NCI-H2107 treated with DMSO at 0.1 percent for 48 hours (cell line): ENCODE results near the gene CALB2.
"Not testable (repeated sequence)": the region's sequence is repeated elsewhere in the genome, so short reads cannot be mapped to it uniquely, and the experiment has no call there.

Source experiments
- DNase-seq: peaks from one replicate; lab custom pipeline; 2025; ENCODE audit not compliant: unreplicated experiment; lab: John Stamatoyannopoulos, UW

Gene CALB2, protein sequence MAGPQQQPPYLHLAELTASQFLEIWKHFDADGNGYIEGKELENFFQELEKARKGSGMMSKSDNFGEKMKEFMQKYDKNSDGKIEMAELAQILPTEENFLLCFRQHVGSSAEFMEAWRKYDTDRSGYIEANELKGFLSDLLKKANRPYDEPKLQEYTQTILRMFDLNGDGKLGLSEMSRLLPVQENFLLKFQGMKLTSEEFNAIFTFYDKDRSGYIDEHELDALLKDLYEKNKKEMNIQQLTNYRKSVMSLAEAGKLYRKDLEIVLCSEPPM

DNA sequence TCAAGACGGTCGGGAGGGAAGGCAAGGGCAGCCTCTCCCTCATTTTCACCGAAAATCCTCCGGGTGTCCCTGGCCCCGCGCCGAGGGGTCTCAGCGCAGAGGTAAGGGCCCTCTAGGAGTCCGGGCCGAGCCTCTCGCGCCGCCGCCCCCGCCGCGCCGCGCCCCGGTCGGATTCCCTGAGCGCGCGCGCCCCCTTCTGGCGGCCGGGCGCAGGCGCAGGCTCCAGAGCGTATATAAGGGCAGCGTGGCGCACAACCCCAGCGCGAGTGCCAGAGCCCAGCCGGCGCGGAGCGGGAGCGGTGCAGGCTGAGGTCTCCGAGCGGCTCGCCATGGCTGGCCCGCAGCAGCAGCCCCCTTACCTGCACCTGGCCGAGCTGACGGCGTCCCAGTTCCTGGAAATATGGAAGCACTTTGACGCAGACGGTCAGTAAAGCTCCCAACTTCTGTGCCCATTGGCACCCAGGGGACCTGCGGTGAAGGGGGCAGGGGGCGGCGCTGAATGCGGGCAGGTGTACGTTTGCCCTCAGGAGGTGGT, at the start of gene CALB2:
CALB2 (plus strand) TSS at position 260 of the 535 bp plus-strand sequence; CDS start at position 330, 70 bp downstream.
- peak; percentile 30 for DNase-seq

DNA sequence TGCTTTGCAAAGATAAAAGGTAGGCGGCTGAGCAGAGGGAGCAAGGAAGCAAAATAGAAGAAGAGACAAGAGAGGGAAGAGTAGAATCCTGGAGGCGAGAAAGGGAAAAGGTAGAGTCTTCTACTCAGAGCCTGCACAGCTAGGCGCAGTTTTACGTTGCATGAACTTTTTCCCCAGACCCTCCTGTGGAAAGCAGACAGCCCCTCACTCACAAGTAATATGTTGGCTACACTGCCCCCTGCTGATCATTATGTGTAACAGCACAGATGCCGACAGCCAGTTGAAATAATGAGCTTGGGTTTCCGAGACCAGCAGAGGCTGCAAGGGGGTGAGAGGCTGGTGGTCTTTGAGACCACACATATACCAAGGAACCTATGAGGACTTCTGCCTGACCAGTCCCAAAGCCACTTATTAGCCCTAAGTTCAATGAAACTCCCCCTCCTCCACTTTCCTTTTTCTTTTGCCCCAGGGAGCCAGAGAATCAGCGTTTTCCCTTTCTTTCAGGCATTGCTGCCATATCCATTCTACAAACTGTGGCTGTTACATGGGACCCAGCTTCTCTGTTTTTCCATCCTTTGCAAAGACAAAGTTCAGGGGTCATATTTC, 46.9 kb upstream of the CALB2 start:
- DNase-seq: no peak

DNA sequence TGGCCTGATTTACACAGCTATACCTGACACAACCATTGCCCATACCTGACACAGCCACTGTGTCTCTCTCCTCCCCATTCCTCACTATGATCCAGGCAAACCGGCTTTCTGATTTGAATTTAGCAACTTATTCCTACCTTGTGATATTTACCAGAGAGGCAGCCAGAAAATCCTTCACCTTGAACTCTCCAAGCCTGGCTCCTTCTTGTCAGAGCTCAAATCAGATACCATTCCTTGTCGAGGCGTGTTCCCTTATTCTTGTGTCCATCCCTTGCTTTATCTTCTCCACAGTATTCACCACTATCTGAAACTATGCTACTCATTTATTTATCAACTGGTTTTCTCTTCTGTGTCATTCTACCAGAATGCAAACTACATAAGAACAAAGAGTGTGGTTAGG, 44.9 kb upstream of the CALB2 start:
- DNase-seq: not testable (repeated sequence)

DNA sequence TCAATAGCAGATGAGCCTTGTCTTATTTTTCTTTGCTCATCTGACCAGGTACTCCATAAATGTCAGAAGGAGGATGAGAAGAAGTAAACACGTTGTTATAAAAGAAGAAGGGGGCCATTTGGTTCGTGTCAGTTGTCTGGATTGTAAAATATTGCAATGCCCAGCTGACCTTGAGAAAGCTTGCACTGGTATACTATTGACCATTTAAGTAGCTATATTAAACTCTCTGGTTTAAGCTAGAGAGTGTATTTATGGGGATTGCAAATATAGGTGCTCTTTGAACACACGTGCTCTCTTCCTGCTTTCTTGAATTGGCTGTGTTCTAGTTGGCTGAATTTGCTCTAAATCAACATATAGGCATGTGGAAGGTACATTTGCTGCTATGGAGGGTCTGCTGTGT, 43.3 kb upstream of the CALB2 start:
- no peak for DNase-seq

DNA sequence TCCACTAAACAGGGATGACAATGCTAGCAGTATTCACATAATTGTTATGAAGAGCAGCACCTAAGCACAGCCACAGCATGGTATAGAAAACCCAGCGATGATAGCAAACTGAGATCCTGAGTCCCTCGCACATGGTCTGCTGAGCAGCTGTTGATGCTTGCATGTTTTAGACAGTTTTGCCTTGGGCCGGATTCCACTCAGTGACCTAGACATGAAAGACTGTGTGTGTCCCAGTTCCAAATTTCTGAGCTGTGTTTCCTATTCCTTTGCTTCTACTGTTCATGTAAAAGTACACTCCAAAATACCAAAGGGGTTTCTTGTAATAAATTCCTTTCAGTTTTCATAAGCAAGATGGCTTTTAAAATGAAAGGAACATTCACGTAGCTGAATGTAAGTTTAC, 38.5 kb upstream of the CALB2 start:
- no peak for DNase-seq

DNA sequence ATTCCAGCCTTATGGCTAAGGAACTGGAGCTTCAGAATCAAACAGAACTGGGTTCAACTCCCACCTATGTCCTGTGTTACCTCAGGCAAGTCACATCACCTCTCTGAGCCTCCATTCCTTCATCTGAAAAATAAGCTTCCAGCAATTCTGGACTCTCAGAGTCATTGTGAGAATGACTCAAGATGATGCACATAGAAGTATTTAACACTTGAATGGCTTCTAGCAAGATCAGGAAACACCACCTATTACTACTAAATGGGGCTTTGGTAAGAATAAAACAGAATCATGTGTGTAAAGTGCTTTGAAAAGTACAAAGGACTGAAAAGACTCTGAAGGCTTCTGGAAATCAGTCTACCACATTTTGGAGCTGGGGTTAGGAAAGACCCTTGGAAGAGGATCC, 30.8 kb upstream of the CALB2 start:
- DNase-seq: no peak

DNA sequence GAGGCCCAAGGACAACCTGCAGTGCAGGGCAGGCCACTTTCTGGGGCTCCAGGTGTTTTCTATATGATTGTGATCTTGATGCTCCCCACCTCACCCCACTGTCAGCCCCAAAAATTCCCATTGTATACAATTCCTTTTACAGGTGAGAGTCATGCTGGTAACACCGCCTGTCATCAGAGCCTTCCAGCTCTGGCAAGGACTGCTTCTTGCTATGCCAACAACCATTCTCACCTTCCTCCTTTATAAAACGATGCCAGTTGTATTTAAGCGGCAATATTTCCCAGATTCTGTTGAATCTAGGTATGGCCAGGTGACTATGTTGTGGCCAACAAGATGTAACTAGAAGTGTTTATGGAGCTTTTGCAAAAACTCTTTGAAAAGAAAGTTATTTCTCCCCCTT, 30.4 kb upstream of the CALB2 start:
- no peak for DNase-seq

DNA sequence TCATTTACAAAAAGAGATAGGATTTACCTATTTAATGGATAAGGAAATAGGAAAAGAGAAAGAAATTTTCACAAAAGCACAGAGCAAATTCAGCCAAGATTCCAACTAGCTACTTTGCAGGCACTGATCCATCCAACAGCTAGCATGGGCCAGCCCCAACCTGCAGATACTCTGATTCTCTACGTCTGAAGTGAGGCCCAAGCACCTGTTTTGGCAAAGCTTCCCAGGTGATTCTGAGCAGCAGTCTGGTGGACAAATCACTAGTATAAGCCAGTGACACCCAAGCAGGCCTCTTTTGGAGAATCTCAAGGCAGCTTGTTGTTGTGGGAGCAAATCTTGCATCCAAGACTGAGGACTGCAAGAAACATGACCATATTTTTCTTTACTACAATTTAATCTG, 20.9 kb upstream of the CALB2 start:
- DNase-seq: no peak

DNA sequence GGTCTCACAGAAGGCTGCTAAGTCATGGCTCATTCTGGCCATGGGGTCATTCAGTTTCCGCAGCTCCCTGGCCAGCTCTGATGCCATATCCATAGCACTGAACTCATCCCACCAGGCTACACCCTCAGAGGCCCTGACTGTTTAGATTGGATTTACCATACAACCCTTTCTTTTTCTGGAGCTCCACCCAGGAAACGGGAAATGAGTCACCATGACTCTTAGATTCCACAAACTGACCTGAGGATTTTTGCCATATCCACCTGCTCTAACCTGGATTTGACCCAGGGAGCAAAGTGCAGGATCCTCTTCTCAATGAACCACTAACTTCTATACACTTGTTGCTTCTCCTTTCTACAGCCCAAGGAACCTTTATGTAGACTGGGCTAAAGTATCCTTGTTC, 20.3 kb upstream of the CALB2 start:
- DNase-seq: no peak

DNA sequence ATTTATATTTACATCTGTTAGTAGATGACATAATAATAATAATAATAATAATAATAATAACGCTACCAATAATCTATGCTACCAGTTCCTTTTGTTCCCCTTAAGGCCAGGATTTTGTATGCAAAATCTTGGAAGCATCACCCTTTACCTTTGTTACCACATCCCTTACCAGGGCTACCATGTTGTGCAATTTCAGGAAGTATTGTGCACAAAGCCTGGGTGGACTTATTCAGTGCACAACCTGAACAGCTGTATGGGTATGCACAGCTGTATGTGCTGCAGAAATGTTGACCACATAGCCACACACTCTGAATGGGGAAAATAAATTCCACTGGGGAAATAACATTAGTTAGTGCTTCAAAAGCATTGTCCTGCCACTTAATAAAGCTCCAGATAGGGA, 19.9 kb upstream of the CALB2 start:
- DNase-seq: no peak

DNA sequence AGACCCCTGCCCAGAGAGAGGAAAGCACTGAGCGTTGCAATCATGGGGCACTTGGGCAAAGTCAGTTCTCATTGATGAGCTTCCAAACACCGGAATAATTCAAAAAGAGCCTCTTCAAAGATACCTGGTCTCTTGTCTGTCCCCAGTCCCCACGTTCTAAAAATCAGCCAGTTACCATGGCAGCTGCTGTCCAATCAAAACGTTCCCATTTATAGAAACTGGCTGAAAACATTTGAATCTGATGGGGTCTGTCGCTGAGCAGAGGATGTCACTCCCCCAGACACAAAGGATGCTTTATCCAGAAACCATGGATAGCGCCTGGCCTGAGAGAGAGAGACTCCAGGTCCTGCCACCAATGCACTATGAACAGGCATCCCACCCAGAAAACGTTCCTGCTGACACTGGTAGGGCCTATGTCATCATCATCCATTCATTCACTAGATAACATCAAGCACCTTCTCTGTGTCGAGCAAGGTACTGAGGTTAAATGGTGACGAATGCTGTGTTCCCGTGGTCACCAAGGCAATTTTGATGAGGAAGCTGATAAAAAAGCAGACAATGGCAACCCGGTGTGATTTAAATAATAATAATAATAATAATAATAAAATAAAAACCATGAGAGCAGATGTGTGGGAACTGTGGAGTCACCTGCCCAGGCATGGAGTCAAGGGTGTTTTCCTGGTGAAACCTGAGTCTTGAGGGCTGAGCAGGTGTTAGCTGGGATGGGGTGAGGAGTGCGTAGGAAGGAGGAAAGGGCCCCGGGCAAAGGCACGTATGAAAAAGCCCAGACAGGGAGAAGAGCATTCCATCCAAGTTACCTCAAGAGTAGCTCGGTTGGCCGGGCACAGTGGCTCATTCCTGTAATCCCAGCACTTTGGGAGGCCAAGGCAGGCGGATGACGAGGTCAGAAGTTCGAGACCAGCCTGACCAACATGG, 19.0 kb upstream of the CALB2 start:
- peak; percentile 86 for DNase-seq

DNA sequence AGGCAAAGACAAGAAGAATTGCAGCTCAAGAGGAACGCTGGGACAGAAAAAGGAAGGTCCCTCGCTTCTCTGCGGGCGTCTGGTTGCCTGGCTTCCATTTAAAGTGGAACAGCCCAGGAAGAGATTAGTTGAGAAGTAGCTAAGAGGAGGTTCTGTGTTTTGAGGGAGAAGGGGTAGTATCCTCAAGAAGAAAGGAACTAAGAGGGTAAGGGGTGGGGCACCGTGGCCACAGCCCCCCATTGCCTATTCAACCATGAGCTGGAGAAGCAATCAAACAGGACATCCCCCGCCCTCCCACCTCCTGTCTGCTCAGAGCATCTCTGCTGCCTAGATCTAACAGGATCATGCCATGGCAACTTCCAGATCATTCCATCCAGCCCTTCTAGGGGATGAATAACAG, 18.1 kb upstream of the CALB2 start:
- no peak for DNase-seq

DNA sequence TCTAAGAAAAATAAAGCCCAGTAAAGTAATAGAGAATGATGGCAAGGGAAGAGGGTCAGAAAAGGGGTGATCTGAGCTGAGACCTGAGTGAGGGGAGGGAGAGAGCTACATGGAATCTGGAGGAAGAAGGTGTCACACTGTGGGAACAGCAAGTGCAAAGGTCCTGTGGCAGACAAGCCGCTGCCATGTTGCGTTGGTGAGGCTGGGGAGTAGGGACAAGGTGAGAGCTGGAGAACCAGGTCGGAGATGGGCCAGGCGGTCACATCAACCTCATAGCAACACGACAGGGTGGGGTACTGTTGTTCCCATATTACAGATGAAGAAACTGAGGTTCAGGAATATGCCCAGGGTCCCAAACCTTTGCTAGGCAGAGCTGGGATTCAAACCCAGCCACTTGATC, 16.6 kb upstream of the CALB2 start:
- no peak for DNase-seq

DNA sequence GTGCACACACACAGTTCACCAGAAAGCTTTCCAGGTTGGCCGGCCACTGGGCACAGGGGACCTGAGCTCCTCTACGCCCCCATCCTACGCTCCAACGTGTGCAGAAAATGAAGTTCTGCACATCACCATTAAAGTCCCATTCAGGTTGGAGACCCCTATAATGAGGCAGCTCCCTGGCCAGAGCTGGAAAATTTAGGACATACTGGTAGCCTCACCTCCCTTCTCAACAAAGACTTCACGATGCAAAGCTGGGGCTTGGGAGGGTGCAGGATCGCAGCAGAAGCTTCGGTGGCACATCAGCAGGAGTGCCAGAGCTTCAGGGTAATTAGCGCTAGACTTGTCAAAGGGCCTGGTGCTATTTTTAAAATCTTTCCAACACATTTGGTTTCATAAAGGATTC, 15.4 kb upstream of the CALB2 start:
- no peak for DNase-seq

DNA sequence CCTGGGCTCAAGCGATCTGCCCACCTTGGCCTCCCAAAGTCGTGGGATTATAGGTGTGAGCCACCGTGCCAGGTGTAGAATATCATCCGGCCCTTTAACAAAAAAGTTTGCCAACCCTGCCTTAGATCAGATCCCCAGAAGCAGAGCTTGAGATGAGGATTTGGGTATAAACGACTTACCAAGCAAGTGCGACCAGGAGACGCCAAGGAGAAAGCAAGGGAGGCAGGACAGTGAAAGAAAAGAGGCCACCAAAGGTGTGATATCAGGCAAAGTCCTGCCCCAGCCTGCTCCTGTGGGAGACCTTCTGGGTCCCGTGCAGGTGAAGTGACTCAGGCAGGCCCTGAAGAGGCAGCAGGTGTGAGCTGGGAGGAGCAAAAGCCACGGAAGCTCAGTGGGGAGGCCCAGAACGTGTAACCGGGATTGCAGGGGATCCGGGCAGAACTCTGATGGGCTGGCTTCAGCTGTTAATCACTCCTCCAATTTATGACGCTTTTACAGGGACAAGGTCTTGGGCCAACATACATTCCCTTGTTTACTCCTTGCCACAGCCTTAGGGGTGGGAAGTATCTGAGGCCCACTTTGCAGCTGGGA, 14.1 kb upstream of the CALB2 start:
- DNase-seq: peak; percentile 84

DNA sequence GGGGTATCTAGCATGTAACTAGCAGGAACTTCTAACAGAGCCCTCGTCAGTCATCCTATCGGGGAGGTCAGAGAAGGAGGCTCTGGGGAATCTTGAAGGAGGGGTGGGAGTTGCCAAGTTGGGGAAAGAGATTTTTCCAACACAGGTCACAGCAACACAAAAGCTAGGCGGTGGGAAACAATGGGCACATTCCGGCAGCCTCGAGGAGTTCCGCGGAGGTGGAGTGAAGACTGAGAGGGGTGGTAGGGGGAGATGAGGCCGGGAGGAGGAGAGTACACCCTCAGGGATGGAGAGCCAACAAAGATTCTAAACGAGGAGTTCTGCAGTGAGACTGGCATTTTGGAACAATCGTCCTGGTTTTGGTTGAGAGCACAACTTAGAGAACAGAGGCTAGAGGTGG, 13.5 kb upstream of the CALB2 start:
- DNase-seq: no peak

DNA sequence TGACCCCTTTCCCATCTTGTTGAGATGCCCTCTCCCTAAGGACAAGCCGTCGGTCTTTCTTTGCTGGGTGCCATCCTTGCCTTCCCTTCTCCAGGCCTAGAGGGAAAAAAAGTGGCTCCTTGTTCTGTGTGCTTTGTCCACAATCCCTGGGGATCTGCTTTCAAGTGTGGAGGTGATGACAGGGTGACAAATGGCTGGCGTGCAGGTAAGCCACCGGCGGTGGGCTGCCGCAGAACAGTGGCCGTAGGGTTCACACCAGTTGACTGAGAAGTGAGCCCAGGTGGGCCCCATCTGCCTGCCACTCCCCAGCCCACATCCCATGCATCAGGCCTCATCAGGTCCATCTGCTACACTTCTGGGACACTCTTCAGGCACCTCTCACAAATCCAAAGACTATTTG, 11.4 kb upstream of the CALB2 start:
- peak; percentile 52 for DNase-seq

DNA sequence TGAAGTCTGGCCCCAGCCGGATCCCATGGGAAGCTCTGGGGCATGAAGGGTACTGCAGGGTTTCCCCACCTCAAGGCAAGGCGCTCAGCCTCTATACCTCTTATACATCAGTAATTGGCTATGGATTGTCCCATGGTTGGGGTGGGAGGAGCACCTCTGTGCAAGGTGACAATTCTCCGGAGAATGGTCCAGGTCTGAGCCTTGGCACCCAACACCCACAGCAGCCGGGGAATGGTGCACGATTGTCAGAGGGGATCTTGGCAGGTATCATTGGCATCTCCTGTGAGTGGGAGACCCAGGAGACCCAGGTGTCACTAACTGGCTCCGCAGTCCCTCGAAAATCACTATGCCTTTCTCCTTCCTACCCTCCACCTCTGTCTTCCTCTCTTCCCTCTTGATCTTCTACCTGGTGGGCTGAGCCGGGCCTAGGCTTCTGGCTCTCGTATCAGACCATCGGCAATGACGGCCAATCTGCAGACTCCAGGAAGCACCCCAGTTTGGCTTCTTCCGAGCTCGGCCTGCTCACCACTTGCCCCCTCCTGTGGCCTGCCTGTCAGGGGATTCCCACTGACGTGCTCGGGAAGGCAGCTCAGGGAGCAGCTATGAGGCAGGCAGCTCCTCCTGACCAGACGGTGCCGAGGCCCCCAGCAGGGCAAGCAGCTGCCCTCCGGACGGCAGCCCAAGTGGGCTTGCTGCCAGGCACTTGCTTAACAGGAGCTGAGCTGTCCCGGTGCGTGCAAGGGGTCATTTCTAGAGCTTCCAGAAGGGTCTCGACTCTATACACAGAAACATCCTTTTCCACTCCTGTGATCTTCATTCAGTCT, 10.0 kb upstream of the CALB2 start:
- DNase-seq: no peak

DNA sequence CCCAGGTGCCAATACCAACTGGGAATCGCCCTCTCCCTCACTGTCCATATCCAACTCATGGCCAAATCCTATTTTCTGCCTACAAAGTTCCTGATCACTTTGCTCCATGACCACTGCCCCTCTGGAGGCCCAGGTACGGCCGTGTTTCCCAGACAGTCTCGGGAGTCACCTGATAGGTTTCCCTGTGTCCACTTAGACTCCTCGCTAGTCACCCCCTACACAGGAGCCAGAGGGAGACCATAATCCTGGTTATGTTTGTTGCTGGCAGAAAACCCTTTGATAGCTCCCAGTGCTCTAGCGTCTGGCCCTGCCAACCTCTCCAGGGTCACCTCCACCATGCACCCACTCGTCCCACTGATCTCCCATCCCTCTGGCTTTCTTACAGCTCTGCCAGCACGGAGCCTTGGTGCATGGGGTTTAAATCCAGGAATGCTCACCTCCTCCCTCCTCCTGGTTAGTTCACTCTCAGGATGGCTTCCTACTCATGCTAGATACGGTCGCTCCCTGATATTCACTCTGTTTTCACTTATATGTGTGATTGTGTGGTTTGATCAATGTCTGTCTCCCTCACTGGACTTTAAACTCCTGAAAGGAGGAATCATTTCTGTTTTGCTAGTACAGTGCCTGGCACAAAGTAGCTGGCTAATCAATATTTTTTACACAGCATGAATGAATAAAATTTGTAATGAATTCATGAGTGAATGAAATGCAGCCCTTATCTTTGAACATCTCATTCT, 7.5 kb upstream of the CALB2 start:
- no peak for DNase-seq

DNA sequence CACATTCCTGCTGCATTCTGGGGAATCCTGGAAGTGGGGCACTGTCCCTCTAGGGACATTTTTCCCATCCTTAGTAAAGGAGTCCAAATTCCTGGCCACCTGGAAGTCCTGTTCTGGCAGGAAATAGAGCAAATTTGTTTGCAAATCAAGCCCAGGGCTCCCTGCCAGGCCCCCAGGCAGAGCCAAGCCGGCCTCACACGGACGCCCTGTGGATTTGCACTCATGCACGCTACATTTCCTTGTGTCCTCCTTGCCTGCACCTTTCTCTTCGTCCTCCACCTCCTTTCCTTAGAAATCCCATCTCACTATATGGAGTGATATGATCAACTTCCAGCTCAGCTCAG, 7.0 kb upstream of the CALB2 start:
- DNase-seq: no peak
